Measurements from ENCODE around the gene PIP5K1B. TPM values are rescaled to one million over a fixed set of nuclear protein-coding genes. Genes with fewer than 3 reads are reported as not detected.
A peak's percentile ranks its signal among the peaks of the same experiment; 100 is the strongest.

PIP5K1B gene
- total and polyA plus RNA-seq, 10 of the 15 experiments (the other 5 are each of a cell fraction or from before 2014, with no cell fraction given) = 6.8 to 16.3 (median 10.6) TPM

- Histone ChIP-seq H3K36me3 (ENCODE audit: control insufficient read depth in 2 of 2, insufficient read depth in 2 of 2, low read length in 1 of 2) (no peaks in the 10 kb centered on the region), H3K27me3 (replicated peaks in 1 of 2; ENCODE audit: control insufficient read depth in 2 of 2, insufficient read depth in 2 of 2, low read length in 1 of 2) (no peaks in the 10 kb centered on the region; a peak in 1 of 4 replicates), H3K79me2 (ENCODE audit: control insufficient read depth, insufficient read depth, low read length) (no peaks in the 10 kb centered on the region), H3K9ac (ENCODE audit: control insufficient read depth, insufficient read depth, low read length) (no peak overlapping the region), H3K4me1 (ENCODE audit: control insufficient read depth, insufficient read depth, low read length) (peaks cover 51% of the 10 kb centered on the region), H3K9me3 (replicated peaks; ENCODE audit: control insufficient read depth, insufficient read depth, low read length) (no peaks in the 10 kb centered on the region), H4K20me1 (ENCODE audit: control insufficient read depth, insufficient read depth) (no peaks in the 10 kb centered on the region), H3K4me3 (no peak overlapping the region), H3K4me2 (ENCODE audit: control insufficient read depth, insufficient read depth) (no peak overlapping the region), H3K27ac (ENCODE audit: control insufficient read depth, insufficient read depth) (no peak overlapping the region), H2AFZ (ENCODE audit: control insufficient read depth, low read depth, low read length) (no peak overlapping the region)
- DNase-seq (ENCODE audit: low read depth, low spot score) (no peak), FAIRE-seq (no peak), ATAC-seq (no peak)
- in situ Hi-C loops (cut with MboI) (no loop called here), intact Hi-C loops (cut with micrococcal nuclease; ENCODE audit: unreplicated experiment) (loop anchor here (5.0 kb wide), 1 partner anchor 260 kb away; no protein-coding TSS in a partner anchor)
- POLR2A ChIA-PET = no interaction called here
- CTCF ChIA-PET = interaction anchor here (0.8 to 5.8 kb wide), 7 partner anchors 9 to 262 kb away, joined by 3 to 56 read pairs (median 3); no protein-coding TSS in a partner anchor
- BruUV-seq (replicated peaks) = no TSS peak
- TF ChIP-seq SIN3A (IDR thresholded peaks at IDR 0.05; ENCODE audit: low read depth, low read length) (no peak), IRF3 (IDR thresholded peaks at IDR 0.05) (no peak), SUZ12 (IDR thresholded peaks at IDR 0.05; ENCODE audit: unreplicated experiment) (no peak)
- WGBS (ENCODE audit: insufficient coverage, insufficient replicate concordance, low lambda C conversion rate, missing lambda C conversion rate) = 100% methylated on average over 4 of the region's 4 CpGs
- SMC1A ChIA-PET (ENCODE audit: uncharacterized antibody, unreplicated experiment) = interaction anchor here (0.8 to 5.4 kb wide), 4 partner anchors 9 to 53 kb away, joined by 3 to 64 read pairs (median 4); no protein-coding TSS in a partner anchor
- RAD21 ChIA-PET (ENCODE audit: unreplicated experiment) = interaction anchor here (1.2 to 1.6 kb wide), 2 partner anchors 27 to 52 kb away, joined by 3 to 7 read pairs; no protein-coding TSS in a partner anchor
Measured at GRCh38 chr9:68947015-68947414, 242.0 kb downstream of the PIP5K1B start.

- H3K4me3 ChIP-seq = no peak overlapping the region
- H3K4me1 ChIP-seq (ENCODE audit: control insufficient read depth, insufficient read depth, low read length) = peaks cover 51% of the 10 kb centered on the region
- no peak for FAIRE-seq
- no peaks in the 10 kb centered on the region for H3K79me2 ChIP-seq (ENCODE audit: control insufficient read depth, insufficient read depth, low read length)
- POLR2A ChIA-PET = interaction anchor here (1.7 kb wide), 1 partner anchor 19 kb away, joined by 4 read pairs; no protein-coding TSS in a partner anchor
- DNase-seq (ENCODE audit: low read depth, low spot score) = no peak
- H3K9ac ChIP-seq (ENCODE audit: control insufficient read depth, insufficient read depth, low read length) = no peak overlapping the region
- no peak overlapping the region for H2AFZ ChIP-seq (ENCODE audit: control insufficient read depth, low read depth, low read length)
- H4K20me1 ChIP-seq (ENCODE audit: control insufficient read depth, insufficient read depth) = no peaks in the 10 kb centered on the region
- no TSS peak for BruUV-seq (replicated peaks)
- no peaks in the 10 kb centered on the region for H3K9me3 ChIP-seq (replicated peaks; ENCODE audit: control insufficient read depth, insufficient read depth, low read length)
- RAD21 ChIA-PET (ENCODE audit: unreplicated experiment) = interaction anchor here (0.8 to 4.7 kb wide), 6 partner anchors 18 to 169 kb away, joined by 3 to 41 read pairs (median 6); no protein-coding TSS in a partner anchor
- SMC1A ChIA-PET (ENCODE audit: uncharacterized antibody, unreplicated experiment) = interaction anchor here (0.6 to 5.4 kb wide), 15 partner anchors 16 to 336 kb away, joined by 3 to 64 read pairs (median 5); no protein-coding TSS in a partner anchor
- intact Hi-C loops (cut with micrococcal nuclease; ENCODE audit: unreplicated experiment) (loop anchor here (2.0 to 5.0 kb wide), 3 partner anchors 169 to 261 kb away; no protein-coding TSS in a partner anchor), in situ Hi-C loops (cut with MboI) (no loop called here)
- no peaks in the 10 kb centered on the region; a peak in 1 of 4 replicates for H3K27me3 ChIP-seq (replicated peaks in 1 of 2; ENCODE audit: control insufficient read depth in 2 of 2, insufficient read depth in 2 of 2, low read length in 1 of 2)
- CTCF ChIA-PET = interaction anchor here (0.8 to 5.8 kb wide), 16 partner anchors 14 to 515 kb away, joined by 3 to 56 read pairs (median 4); a partner anchor contains a TSS
- H3K27ac ChIP-seq (ENCODE audit: control insufficient read depth, insufficient read depth) = no peak overlapping the region
- H3K36me3 ChIP-seq (ENCODE audit: control insufficient read depth in 2 of 2, insufficient read depth in 2 of 2, low read length in 1 of 2) = no peaks in the 10 kb centered on the region
- ATAC-seq = no peak
- H3K4me2 ChIP-seq (ENCODE audit: control insufficient read depth, insufficient read depth) = no peak overlapping the region
- 87% methylated on average over 3 of the region's 3 CpGs for WGBS (ENCODE audit: insufficient coverage, insufficient replicate concordance, low lambda C conversion rate, missing lambda C conversion rate)
- TF ChIP-seq POLR2AphosphoS5 (IDR thresholded peaks at IDR 0.05; ENCODE audit: low read length) (no peak), DPF2 (IDR thresholded peaks at IDR 0.05) (no peak), MEF2A (IDR thresholded peaks at IDR 0.05; ENCODE audit: insufficient read depth, low read depth, low read length) (0 out of 2 replicates have a peak, but pooled peaks have one; percentile 18), JUNB (IDR thresholded peaks at IDR 0.05) (peak; percentile 67), BHLHE40 (IDR thresholded peaks at IDR 0.05; ENCODE audit: borderline replicate concordance in 1 of 2, low read depth in 2 of 2, low read length in 1 of 2) (0 out of 4 replicates have a peak, but pooled peaks of 1 of the 2 experiments have one; percentile 10), TARDBP (IDR thresholded peaks at IDR 0.05; ENCODE audit: borderline replicate concordance) (no peak), IKZF2 (IDR thresholded peaks at IDR 0.05) (peak in 1 of 2 experiments; percentile 38; a peak in 1 of 4 replicates), PRDM15 (CRISPR knock-in tag; IDR thresholded peaks at IDR 0.05) (no peak)
Measured at GRCh38 chr9:68947842-68948569, 243.0 kb downstream of the PIP5K1B start.
